GM23248 (cell line): ENCODE results near the gene BCAR1. TPM values are rescaled to one million over a fixed set of nuclear protein-coding genes. Genes with fewer than 3 reads are reported as not detected.

Source experiments
- DNase-seq: peaks from one replicate; pipeline ENCODE4 v3.0.0-alpha.2; 2015
- H2AFZ ChIP-seq: fragments of 200-600 bp; sonication (generic); 2 replicates; pipeline ENCODE4 v1.6.1; 2016; ENCODE audit warnings: antibody characterized with exemption
- H3F3A ChIP-seq: fragments of 200-600 bp; sonication (generic); 2 replicates; pipeline ENCODE4 v1.6.1; 2016; ENCODE audit warnings: mild to moderate bottlenecking, antibody characterized with exemption, mixed run types; ENCODE audit not compliant: insufficient read depth
- H3K27ac ChIP-seq: fragments of 200-600 bp; sonication (generic); 2 replicates; pipeline ENCODE4 v1.5.1; 2016; ENCODE audit warnings: mild to moderate bottlenecking
- H3K27me3 ChIP-seq: fragments of 200-600 bp; sonication (generic); replicated peaks from 2 replicates; pipeline ENCODE4 v1.6.1; 2016; ENCODE audit warnings: mild to moderate bottlenecking; ENCODE audit not compliant: insufficient read depth
- H3K36me3 ChIP-seq: fragments of 200-600 bp; sonication (generic); 2 replicates; pipeline ENCODE4 v1.6.1; 2016; ENCODE audit warnings: low read depth, mild to moderate bottlenecking
- H3K4me1 ChIP-seq: fragments of 200-600 bp; sonication (generic); 2 replicates; pipeline ENCODE4 v1.6.1; 2016; ENCODE audit warnings: mild to moderate bottlenecking; ENCODE audit not compliant: insufficient read depth
- H3K4me2 ChIP-seq: fragments of 200-600 bp; sonication (generic); one replicate; pipeline ENCODE4 v1.6.1; 2016; ENCODE audit warnings: mild to moderate bottlenecking; ENCODE audit not compliant: unreplicated experiment
- H3K4me3 ChIP-seq: fragments of 200-600 bp; sonication (generic); 2 replicates; pipeline ENCODE4 v1.5.1; 2016; ENCODE audit warnings: mild to moderate bottlenecking
- H3K79me2 ChIP-seq: fragments of 200-600 bp; sonication (generic); 2 replicates; pipeline ENCODE4 v1.6.1; 2016; ENCODE audit warnings: mild to moderate bottlenecking; ENCODE audit not compliant: insufficient read depth
- H3K9ac ChIP-seq: fragments of 200-600 bp; sonication (generic); 2 replicates; pipeline ENCODE4 v1.6.1; 2016; ENCODE audit warnings: mild to moderate bottlenecking
- H3K9me2 ChIP-seq: fragments of 200-600 bp; sonication (generic); 2 replicates; pipeline ENCODE4 v1.6.1; 2016; ENCODE audit warnings: mixed run types, mild to moderate bottlenecking, moderate library complexity; ENCODE audit not compliant: insufficient read depth
- H3K9me3 ChIP-seq: fragments of 200-600 bp; sonication (generic); one replicate; pipeline ENCODE4 v1.6.1; 2017; ENCODE audit warnings: low read depth
- H4K20me1 ChIP-seq: fragments of 200-600 bp; sonication (generic); 2 replicates; pipeline ENCODE4 v1.6.0; 2016; ENCODE audit not compliant: insufficient read depth
- EZH2 ChIP-seq: fragments of 200-600 bp; sonication (generic); IDR thresholded peaks from 2 replicates; pipeline ENCODE4 v1.6.1; 2018; ENCODE audit warnings: antibody characterized with exemption, mild to moderate bottlenecking; ENCODE audit not compliant: insufficient read depth, poor library complexity, severe bottlenecking
- EZH2phosphoT487 ChIP-seq: fragments of 200-600 bp; sonication (generic); IDR thresholded peaks from 2 replicates; pipeline ENCODE4 v1.6.1; 2018; ENCODE audit warnings: antibody characterized with exemption, moderate library complexity, mild to moderate bottlenecking, low read depth; ENCODE audit not compliant: insufficient read depth
- WGBS, 2 experiments: methylation state at CpG; one replicate each; pipeline ENCODE4 v1.1.6; 2015 to 2017; ENCODE audit warnings: low lambda C conversion rate in 2 of 2, low coverage in 1 of 2; ENCODE audit errors: missing lambda C conversion rate in 2 of 2; 5-methylcytosine and 5-hydroxymethylcytosine counted together
- in situ Hi-C: fragments of 300-500 bp; cut with MboI; formaldehyde crosslinking; loops from 2 replicates; pipeline ENCODE4 v1.15.0; 2020
- polyA plus RNA-seq: library from polyadenylated mRNA; unstranded; fragments of >200 nt; fragmentation: Nextera tagmentation; extraction: Ambion mirVana; gene quantifications from 2 replicates; pipeline ENCODE4 v1.2.1, GENCODE V29; 2016
- total RNA-seq: library from RNA; depleted of rRNA; stranded (reverse); fragments of >200 nt; shearing (Covaris generic); gene quantifications from 2 replicates; pipeline ENCODE4 v1.2.3, GENCODE V29; 2014

The BCAR1 gene
- total and polyA plus RNA-seq, 2 experiments from 2014 or later, result 52.9 to 87.0 TPM

DNA sequence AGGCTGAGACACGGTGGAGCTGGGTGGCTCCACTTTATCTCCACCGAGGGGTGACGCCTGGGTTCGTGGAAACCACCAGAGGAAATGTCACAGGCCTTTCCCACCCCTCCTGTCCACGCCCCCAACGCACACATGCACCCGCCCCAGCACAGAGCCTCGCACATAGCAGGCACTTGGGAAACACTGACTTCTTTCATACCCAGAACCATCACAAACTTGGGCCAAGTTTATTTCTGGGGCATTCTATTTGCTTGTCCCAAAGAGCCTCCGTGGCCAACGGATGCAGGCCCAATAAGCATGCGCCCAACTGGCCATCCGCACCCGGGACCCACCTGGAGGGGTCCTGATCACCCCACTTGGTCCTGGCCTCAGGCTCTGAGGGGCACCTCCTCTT lies 3.3 kb downstream of the BCAR1 start:
- no peak for DNase-seq
- Histone ChIP-seq H3K4me2 (no peak overlapping the region), H3K4me3 (no peak overlapping the region), H4K20me1 (no peaks in the 10 kb centered on the region), H3K9me2 (no peaks in the 10 kb centered on the region), H3K79me2 (peaks cover 88% of the 10 kb centered on the region), H3K27me3 (no peaks in the 10 kb centered on the region), H3F3A (peaks cover 35% of the 10 kb centered on the region), H2AFZ (no peak overlapping the region), H3K27ac (peak overlapping the region; percentile 99), H3K9ac (peak overlapping the region; percentile 98), H3K9me3 (no peaks in the 10 kb centered on the region), H3K36me3 (no peaks in the 10 kb centered on the region), H3K4me1 (peaks cover 81% of the 10 kb centered on the region)
- in situ Hi-C loops, result no loop called here
- 80 to 88% methylated on average over 13 of the region's 13 CpGs for WGBS, 2 experiments
- no peak for TF ChIP-seq EZH2phosphoT487
- no peak for TF ChIP-seq EZH2

DNA sequence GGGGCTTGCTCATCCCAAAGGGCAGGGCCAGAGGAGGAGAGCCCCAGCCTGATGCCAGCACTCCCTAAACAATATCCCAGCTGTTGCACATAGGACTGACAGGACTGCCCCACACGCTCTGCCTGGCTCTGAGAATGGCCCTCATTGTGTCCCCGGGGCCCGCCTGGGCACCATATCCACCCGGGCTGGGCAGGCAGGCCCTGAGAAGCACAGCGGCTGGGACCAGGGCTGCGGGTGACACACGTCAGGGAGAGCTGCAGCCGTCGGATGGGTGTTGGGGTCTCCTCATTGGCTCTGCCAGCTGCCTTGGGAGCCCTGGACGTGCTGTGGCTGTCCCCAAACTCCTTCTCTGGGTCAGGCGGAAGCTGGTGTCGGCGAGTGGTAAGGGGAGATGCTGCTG lies 4.2 kb downstream of the BCAR1 start:
- Histone ChIP-seq H3K27ac (peak overlapping the region; percentile 99), H3K9me3 (no peaks in the 10 kb centered on the region), H3K4me2 (peak overlapping the region; percentile 11), H3K4me3 (no peak overlapping the region), H3K4me1 (peaks cover 72% of the 10 kb centered on the region), H3K9me2 (no peaks in the 10 kb centered on the region), H4K20me1 (no peaks in the 10 kb centered on the region), H3K36me3 (no peaks in the 10 kb centered on the region), H3K79me2 (peaks cover 89% of the 10 kb centered on the region), H3K9ac (peak overlapping the region; percentile 98), H3K27me3 (no peaks in the 10 kb centered on the region), H2AFZ (no peak overlapping the region), H3F3A (peaks cover 32% of the 10 kb centered on the region)
- TF ChIP-seq EZH2phosphoT487, result no peak
- TF ChIP-seq EZH2, result no peak
- in situ Hi-C loops, result no loop called here
- DNase-seq, result no peak
- WGBS, 2 experiments, result 92 to 94% methylated on average over 13 of the region's 13 CpGs

DNA sequence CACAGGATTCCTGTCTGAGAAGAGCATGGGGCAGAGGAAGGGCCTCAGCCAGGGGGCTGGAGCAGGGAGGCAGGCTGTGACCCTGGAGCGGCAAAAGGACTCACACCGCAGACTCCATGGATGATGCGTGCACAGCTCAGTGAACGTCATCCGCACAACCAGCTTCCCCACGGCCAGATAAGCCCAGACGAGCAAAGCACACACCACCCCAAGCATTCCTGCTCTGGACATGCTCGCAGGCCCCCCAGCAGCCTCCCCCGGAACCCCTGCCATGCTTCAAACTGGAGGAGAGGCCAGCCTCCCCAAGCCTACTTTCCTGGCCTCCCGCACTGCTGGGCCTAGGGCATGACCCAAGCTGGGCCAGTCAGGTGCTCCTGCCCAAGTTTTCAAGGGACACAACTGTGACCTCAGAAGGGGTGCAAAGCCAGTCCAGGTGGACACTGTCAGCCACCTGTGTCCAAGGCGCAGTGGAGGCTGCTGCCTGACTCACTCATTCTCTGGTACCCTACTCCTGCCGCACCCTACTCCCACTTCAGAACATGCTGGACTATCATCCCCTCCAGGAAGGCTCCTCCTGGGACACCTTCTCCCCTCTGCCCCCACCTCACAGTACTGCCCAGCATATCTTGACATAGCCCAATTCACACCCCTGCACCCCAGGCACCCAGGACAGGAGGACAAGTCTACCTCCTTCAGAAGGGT lies 4.8 kb downstream of the BCAR1 start:
- H2AFZ ChIP-seq, result no peak overlapping the region
- TF ChIP-seq EZH2, result no peak
- no peak for TF ChIP-seq EZH2phosphoT487
- peak overlapping the region; percentile 99 for H3K27ac ChIP-seq
- WGBS, 2 experiments, result 91 to 94% methylated on average over 12 of the region's 12 CpGs
- no peaks in the 10 kb centered on the region for H3K9me2 ChIP-seq
- peaks cover 89% of the 10 kb centered on the region for H3K79me2 ChIP-seq
- H3K9me3 ChIP-seq, result no peaks in the 10 kb centered on the region
- no peaks in the 10 kb centered on the region for H4K20me1 ChIP-seq
- in situ Hi-C loops, result no loop called here
- peak overlapping the region; percentile 98 for H3K9ac ChIP-seq
- DNase-seq, result no peak
- H3F3A ChIP-seq, result peaks cover 27% of the 10 kb centered on the region
- H3K4me2 ChIP-seq, result peak overlapping the region; percentile 65
- peaks cover 66% of the 10 kb centered on the region for H3K4me1 ChIP-seq
- H3K36me3 ChIP-seq, result no peaks in the 10 kb centered on the region
- H3K27me3 ChIP-seq, result no peaks in the 10 kb centered on the region
- H3K4me3 ChIP-seq, result no peak overlapping the region

- in situ Hi-C loops, result no loop called here
- Histone ChIP-seq H3K79me2 (peaks cover 93% of the 10 kb centered on the region), H3F3A (peaks cover 31% of the 10 kb centered on the region), H3K27ac (peak overlapping the region; percentile 99), H3K27me3 (no peaks in the 10 kb centered on the region), H3K9me3 (no peaks in the 10 kb centered on the region), H3K4me3 (peak overlapping the region; percentile 7; the same call in 1 of the 2 replicates), H3K36me3 (no peaks in the 10 kb centered on the region; the same call in 1 of the 2 replicates), H3K4me1 (peaks cover 66% of the 10 kb centered on the region), H3K4me2 (peak overlapping the region; percentile 56), H2AFZ (no peak overlapping the region), H4K20me1 (no peaks in the 10 kb centered on the region), H3K9me2 (no peaks in the 10 kb centered on the region), H3K9ac (peak overlapping the region; percentile 98)
- 8 to 14% methylated on average over 21 to 22 of the region's 25 CpGs for WGBS, 2 experiments
- DNase-seq, result peak; percentile 99
- TF ChIP-seq EZH2phosphoT487, result no peak
- no peak for TF ChIP-seq EZH2
Observed at GRCh38 chr16:75244844-75245758, 6.3 kb downstream of the BCAR1 start.
